H9 (cell line): ENCODE measurements around the gene TMUB2. TPM values are rescaled to one million over a fixed set of nuclear protein-coding genes. Genes with fewer than 3 reads are reported as not detected.

ENCODE experiments used
- DNase-seq: peaks from one replicate; pipeline ENCODE4 v3.0.0-alpha.2; 2017
- H2AFZ ChIP-seq: one replicate; pipeline ENCODE4 v1.6.1; 2013; ENCODE audit warnings: mild to moderate bottlenecking, low read length, control low read depth, moderate library complexity
- H2AK5ac ChIP-seq: 2 replicates; pipeline ENCODE4 v1.6.1; 2013; ENCODE audit warnings: low read length, control low read depth, mixed read lengths; ENCODE audit not compliant: insufficient read length
- H2BK120ac ChIP-seq: one replicate; pipeline ENCODE4 v1.6.1; 2013; ENCODE audit warnings: low read depth, mild to moderate bottlenecking, low read length, control low read depth, inconsistent platforms; ENCODE audit not compliant: poor library complexity, severe bottlenecking
- H2BK12ac ChIP-seq: 2 replicates; pipeline ENCODE4 v1.6.1; 2013; ENCODE audit warnings: low read length, control low read depth, mixed read lengths, low read depth; ENCODE audit not compliant: insufficient read length
- H2BK15ac ChIP-seq: 2 replicates; pipeline ENCODE4 v1.6.1; 2013; ENCODE audit warnings: low read depth, low read length, control low read depth
- H2BK20ac ChIP-seq: one replicate; pipeline ENCODE4 v1.6.1; 2013; ENCODE audit warnings: low read depth, mild to moderate bottlenecking, low read length, control low read depth, inconsistent platforms; ENCODE audit not compliant: poor library complexity, severe bottlenecking
- H2BK5ac ChIP-seq: 2 replicates; pipeline ENCODE4 v1.6.1; 2013; ENCODE audit warnings: low read length, control low read depth, mixed read lengths; ENCODE audit not compliant: insufficient read length
- H3K14ac ChIP-seq: 2 replicates; pipeline ENCODE4 v1.6.1; 2013; ENCODE audit warnings: low read length, control low read depth; ENCODE audit not compliant: insufficient read depth
- H3K18ac ChIP-seq: 2 replicates; pipeline ENCODE4 v1.6.1; 2013; ENCODE audit warnings: low read depth, mild to moderate bottlenecking, mixed read lengths, low read length, control low read depth; ENCODE audit not compliant: insufficient read length
- H3K23ac ChIP-seq: 2 replicates; pipeline ENCODE4 v1.6.1; 2013; ENCODE audit warnings: low read length, control low read depth, mixed read lengths, low read depth; ENCODE audit not compliant: insufficient read length
- H3K23me2 ChIP-seq: 2 replicates; pipeline ENCODE4 v1.6.1; 2013; ENCODE audit warnings: low read depth, mild to moderate bottlenecking, mixed read lengths, low read length, control low read depth; ENCODE audit not compliant: insufficient read length, poor library complexity, severe bottlenecking
- H3K27ac ChIP-seq: 2 replicates; pipeline ENCODE4 v1.5.1; 2013; ENCODE audit warnings: low read length, control low read depth, mixed read lengths, low read depth; ENCODE audit not compliant: insufficient read length
- H3K27me3 ChIP-seq: 2 replicates; pipeline ENCODE4 v1.6.1; 2013; ENCODE audit warnings: low read length, control low read depth, inconsistent platforms; ENCODE audit not compliant: insufficient read depth
- H3K4ac ChIP-seq: 2 replicates; pipeline ENCODE4 v1.6.1; 2013; ENCODE audit warnings: low read depth, mild to moderate bottlenecking, control low read depth, inconsistent platforms, low read length, moderate library complexity
- H3K4me1 ChIP-seq: 2 replicates; pipeline ENCODE4 v1.6.1; 2013; ENCODE audit warnings: low read length, control low read depth, inconsistent platforms; ENCODE audit not compliant: insufficient read depth
- H3K4me2 ChIP-seq: 2 replicates; pipeline ENCODE4 v1.6.1; 2013; ENCODE audit warnings: low read length, control low read depth, mixed read lengths; ENCODE audit not compliant: insufficient read length, insufficient read depth
- H3K56ac ChIP-seq: 2 replicates; pipeline ENCODE4 v1.6.1; 2013; ENCODE audit warnings: low read depth, mild to moderate bottlenecking, mixed read lengths, low read length, control low read depth; ENCODE audit not compliant: insufficient read length
- H3K79me1 ChIP-seq: 2 replicates; pipeline ENCODE4 v1.6.1; 2013; ENCODE audit warnings: low read depth, mild to moderate bottlenecking, moderate library complexity, low read length, control low read depth, inconsistent platforms; ENCODE audit not compliant: insufficient read depth, poor library complexity, severe bottlenecking
- H3K79me2 ChIP-seq: 2 replicates; pipeline ENCODE4 v1.6.1; 2013; ENCODE audit warnings: low read length, control low read depth, inconsistent platforms; ENCODE audit not compliant: insufficient read depth
- H3K9ac ChIP-seq: 2 replicates; pipeline ENCODE4 v1.6.1; 2013; ENCODE audit warnings: low read length, control low read depth, mixed read lengths; ENCODE audit not compliant: insufficient read length; ENCODE audit errors: extremely low read depth
- H3K9me3 ChIP-seq: one replicate; pipeline ENCODE4 v1.6.1; 2013; ENCODE audit warnings: low read depth, low read length, inconsistent platforms; ENCODE audit not compliant: control insufficient read depth
- H3T11ph ChIP-seq: one replicate; pipeline ENCODE4 v1.6.1; 2013; ENCODE audit warnings: mild to moderate bottlenecking, low read length, control low read depth, inconsistent platforms
- H4K20me1 ChIP-seq: one replicate; pipeline ENCODE4 v1.6.1; 2013; ENCODE audit not compliant: control insufficient read depth, insufficient read length, insufficient read depth
- H4K5ac ChIP-seq: 2 replicates; pipeline ENCODE4 v1.6.1; 2013; ENCODE audit warnings: low read depth, mild to moderate bottlenecking, mixed read lengths, low read length, control low read depth; ENCODE audit not compliant: insufficient read length
- H4K8ac ChIP-seq: replicated peaks from 2 replicates; pipeline ENCODE4 v1.6.1; 2013; ENCODE audit warnings: low read length, control low read depth, mixed read lengths, low read depth; ENCODE audit not compliant: insufficient read length
- H4K91ac ChIP-seq: 2 replicates; pipeline ENCODE4 v1.6.1; 2013; ENCODE audit warnings: low read depth, mild to moderate bottlenecking, moderate library complexity, mixed read lengths, low read length, control low read depth; ENCODE audit not compliant: insufficient read length
- H3K27ac Mint-ChIP-seq, 3 experiments: 2 replicates in 2 of 3; 3 replicates in 1 of 3; pipeline ENCODE4 v1.8.0; 2020 to 2021; ENCODE audit warnings: mixed read lengths in 3 of 3, mild to moderate bottlenecking in 1 of 3, moderate library complexity in 1 of 3
- H3K27me3 Mint-ChIP-seq: 2 replicates; pipeline ENCODE4 v1.8.0; 2021; ENCODE audit warnings: low read depth, mild to moderate bottlenecking, moderate library complexity, mixed read lengths
- H3K36me3 Mint-ChIP-seq, 3 experiments: 2 replicates in 2 of 3; 3 replicates in 1 of 3; pipeline ENCODE4 v1.8.0; 2020 to 2021; ENCODE audit warnings: low read depth in 3 of 3, mixed read lengths in 3 of 3; ENCODE audit not compliant: insufficient read depth in 1 of 3
- H3K4me1 Mint-ChIP-seq, 2 experiments: 2 replicates each; pipeline ENCODE4 v1.8.0; 2020; ENCODE audit warnings: mixed read lengths in 2 of 2
- H3K4me3 Mint-ChIP-seq, 2 experiments: 2 replicates in 1 of 2; 3 replicates in 1 of 2; pipeline ENCODE4 v1.8.0; 2020 to 2021; ENCODE audit warnings: mild to moderate bottlenecking in 2 of 2, mixed read lengths in 2 of 2, moderate library complexity in 1 of 2
- H3K9me3 Mint-ChIP-seq, 2 experiments: 2 replicates in 1 of 2; 3 replicates in 1 of 2; pipeline ENCODE4 v1.8.0; 2020; ENCODE audit warnings: mild to moderate bottlenecking in 2 of 2, mixed read lengths in 2 of 2, moderate library complexity in 1 of 2
- WGBS: extraction: QIAGEN DNeasy Blood & Tissue Kit; methylation state at CpG from one replicate; pipeline ENCODE4 v1.1.7; 2013; ENCODE audit warnings: missing lambda C conversion rate, low lambda C conversion rate, mixed read lengths; ENCODE audit not compliant: insufficient read length; ENCODE audit errors: extremely low coverage; 5-methylcytosine and 5-hydroxymethylcytosine counted together
- microRNA-seq: library from miRNA; unstranded; fragments of <30 nt; microRNA quantifications from one replicate; pipeline ENCODE4, GENCODE V29; 2020; ENCODE audit warnings: borderline microRNAs expressed
- total RNA-seq: library from RNA; stranded (reverse); gene quantifications from 2 replicates; pipeline ENCODE4 v1.2.1, GENCODE V29; 2021
- TF ChIP-seq, protein P1 (sequence below): fragments of 200-600 bp; sonication (generic); conservative IDR thresholded peaks from 3 replicates; pipeline ENCODE4 v1.8.0; 2021; ENCODE audit warnings: antibody characterized with exemption, mild to moderate bottlenecking

The TMUB2 gene
- total RNA-seq, 1 experiment from 2014 or later: 22.9 TPM

- H3K4me1 ChIP-seq: no peaks in the 10 kb centered on the region
- no peak overlapping the region for H3K4me3 Mint-ChIP-seq
- peaks cover 0 to 4% (median 0%) of the 10 kb centered on the region in 3 experiments; a peak in 1 of 7 replicates for H3K36me3 Mint-ChIP-seq
- no peak overlapping the region for H3K27ac Mint-ChIP-seq
- no peak overlapping the region for H4K91ac ChIP-seq
- H3K79me2 ChIP-seq: no peaks in the 10 kb centered on the region
- H2BK12ac ChIP-seq: no peak overlapping the region
- no peak overlapping the region for H3K18ac ChIP-seq
- H3K79me1 ChIP-seq: no peaks in the 10 kb centered on the region
- H3K4ac ChIP-seq: no peak overlapping the region
- H3K27me3 Mint-ChIP-seq: peaks cover 7% of the 10 kb centered on the region
- H3K23me2 ChIP-seq: no peaks in the 10 kb centered on the region
- no peak overlapping the region for H3K9ac ChIP-seq
- no peaks in the 10 kb centered on the region for H4K20me1 ChIP-seq
- TF ChIP-seq, protein P1, sequence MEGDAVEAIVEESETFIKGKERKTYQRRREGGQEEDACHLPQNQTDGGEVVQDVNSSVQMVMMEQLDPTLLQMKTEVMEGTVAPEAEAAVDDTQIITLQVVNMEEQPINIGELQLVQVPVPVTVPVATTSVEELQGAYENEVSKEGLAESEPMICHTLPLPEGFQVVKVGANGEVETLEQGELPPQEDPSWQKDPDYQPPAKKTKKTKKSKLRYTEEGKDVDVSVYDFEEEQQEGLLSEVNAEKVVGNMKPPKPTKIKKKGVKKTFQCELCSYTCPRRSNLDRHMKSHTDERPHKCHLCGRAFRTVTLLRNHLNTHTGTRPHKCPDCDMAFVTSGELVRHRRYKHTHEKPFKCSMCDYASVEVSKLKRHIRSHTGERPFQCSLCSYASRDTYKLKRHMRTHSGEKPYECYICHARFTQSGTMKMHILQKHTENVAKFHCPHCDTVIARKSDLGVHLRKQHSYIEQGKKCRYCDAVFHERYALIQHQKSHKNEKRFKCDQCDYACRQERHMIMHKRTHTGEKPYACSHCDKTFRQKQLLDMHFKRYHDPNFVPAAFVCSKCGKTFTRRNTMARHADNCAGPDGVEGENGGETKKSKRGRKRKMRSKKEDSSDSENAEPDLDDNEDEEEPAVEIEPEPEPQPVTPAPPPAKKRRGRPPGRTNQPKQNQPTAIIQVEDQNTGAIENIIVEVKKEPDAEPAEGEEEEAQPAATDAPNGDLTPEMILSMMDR: no peak
- H2BK20ac ChIP-seq: no peak overlapping the region
- H3K4me1 Mint-ChIP-seq: peaks cover 4 to 8% of the 10 kb centered on the region in 2 experiments
- peaks cover 3 to 8% of the 10 kb centered on the region in 2 experiments; a peak in 3 of 5 replicates for H3K9me3 Mint-ChIP-seq
- no peak overlapping the region for H3K23ac ChIP-seq
- H4K8ac ChIP-seq: no peak overlapping the region
- H2AK5ac ChIP-seq: no peak overlapping the region
- H3K56ac ChIP-seq: no peak overlapping the region
- H3K14ac ChIP-seq: no peak overlapping the region
- no peak overlapping the region for H2BK120ac ChIP-seq
- WGBS: no CpG with 5 or more reads among the region's 6 CpGs
- no peak overlapping the region for H2AFZ ChIP-seq
- no peaks in the 10 kb centered on the region for H3K9me3 ChIP-seq
- H4K5ac ChIP-seq: no peak overlapping the region
- H2BK5ac ChIP-seq: no peak overlapping the region
- no peaks in the 10 kb centered on the region for H3K27me3 ChIP-seq
- H3K4me2 ChIP-seq: no peak overlapping the region
- H3K27ac ChIP-seq: no peak overlapping the region
- no peak overlapping the region for H3T11ph ChIP-seq
- H2BK15ac ChIP-seq: no peak overlapping the region
- DNase-seq: no peak
These were observed 54.4 kb downstream of the TMUB2 start for GRCh38 chr17:44241106-44241624.

Small RNAs within 50 kb of the gene (microRNA-seq; reads per million reads assigned to microRNA genes)
- gene MIR6782: not detected

Other genes starting within 250 kb of the TMUB2 start
- 0.59 TPM in 1 of 2 replicates, not detected in the other for gene PPY, start 244.5 kb upstream of the TMUB2 start, total RNA-seq
- gene PYY, start 233.0 kb upstream of the TMUB2 start, total RNA-seq: 1.7 and 2.0 TPM in 2 replicates
- gene NAGS, start 182.3 kb upstream of the TMUB2 start, total RNA-seq: 3.7 and 4.1 TPM in 2 replicates
- 18.6 and 21.1 TPM in 2 replicates for gene TMEM101, start 172.0 kb upstream of the TMUB2 start, total RNA-seq
- gene LSM12, start 120.3 kb upstream of the TMUB2 start, total RNA-seq: 128 TPM in 2 replicates
- 105 and 109 TPM in 2 replicates for gene G6PC3, start 116.2 kb upstream of the TMUB2 start, total RNA-seq
- gene HDAC5, start 63.3 kb upstream of the TMUB2 start, total RNA-seq: 39.5 and 41.3 TPM in 2 replicates
- gene HROB, start 45.0 kb upstream of the TMUB2 start, total RNA-seq: 23.3 and 24.1 TPM in 2 replicates
- 0.31 and 0.90 TPM in 2 replicates for gene ASB16, start 16.3 kb upstream of the TMUB2 start, total RNA-seq
- gene ATXN7L3, start 12.9 kb downstream of the TMUB2 start, total RNA-seq: 125 and 134 TPM in 2 replicates
- 151 and 164 TPM in 2 replicates for gene UBTF, start 32.7 kb downstream of the TMUB2 start, total RNA-seq
- gene SLC4A1, start 81.2 kb downstream of the TMUB2 start, total RNA-seq: 0.13 TPM in 1 of 2 replicates, not detected in the other
- gene RUNDC3A, start 121.6 kb downstream of the TMUB2 start, total RNA-seq: 2.2 and 3.8 TPM in 2 replicates
- gene SLC25A39, start 137.9 kb downstream of the TMUB2 start, total RNA-seq: 227 and 235 TPM in 2 replicates
- 127 and 130 TPM in 2 replicates for gene GRN, start 158.3 kb downstream of the TMUB2 start, total RNA-seq
- gene FAM171A2, start 176.9 kb downstream of the TMUB2 start, total RNA-seq: 27.3 and 27.5 TPM in 2 replicates
- 8.3 and 10.1 TPM in 2 replicates for gene ITGA2B, start 202.7 kb downstream of the TMUB2 start, total RNA-seq